GM15510 (cell line): ENCODE data around the gene DLX5.

Source experiments
- POLR2A ChIP-seq: IDR thresholded peaks from 3 replicates; pipeline ENCODE4 v1.6.1; 2011; ENCODE audit warnings: borderline replicate concordance; ENCODE audit not compliant: insufficient read length; ENCODE audit errors: extremely low read depth

Gene DLX5

GRCh38 chr7:96989859-96990317 lies 34.7 kb downstream of the DLX5 start:
- TF ChIP-seq POLR2A, result no peak

GRCh38 chr7:96989241-96989858 lies 35.3 kb downstream of the DLX5 start:
- no peak for TF ChIP-seq POLR2A

GRCh38 chr7:96987719-96988118 lies 36.9 kb downstream of the DLX5 start:
- TF ChIP-seq POLR2A, result no peak

- no peak for TF ChIP-seq POLR2A
These were observed 37.7 kb downstream of the DLX5 start for GRCh38 chr7:96986901-96987300.

GRCh38 chr7:96985992-96986391 lies 38.6 kb downstream of the DLX5 start:
- TF ChIP-seq POLR2A, result no peak

- no peak for TF ChIP-seq POLR2A
These were observed 42.0 kb downstream of the DLX5 start for GRCh38 chr7:96982586-96982985.

GRCh38 chr7:96979551-96980276 lies 44.9 kb downstream of the DLX5 start:
- no peak for TF ChIP-seq POLR2A

GRCh38 chr7:96977445-96977844 lies 47.2 kb downstream of the DLX5 start:
- no peak for TF ChIP-seq POLR2A

GRCh38 chr7:96976106-96976505 lies 48.5 kb downstream of the DLX5 start:
- TF ChIP-seq POLR2A, result no peak

GRCh38 chr7:96973986-96974385 lies 50.6 kb downstream of the DLX5 start:
- no peak for TF ChIP-seq POLR2A

- no peak for TF ChIP-seq POLR2A
These were observed 53.9 kb downstream of the DLX5 start for GRCh38 chr7:96970739-96971138.
